Measurements from ENCODE around the gene FRMD1.

Gene FRMD1

GRCh38 chr6:168078943-168079405 is at the start of gene FRMD1:
Gene FRMD1 (minus strand): TSS chr6:168079212. CDS start chr6:168079094, 118 bp downstream.
- TF ChIP-seq, protein P1, sequence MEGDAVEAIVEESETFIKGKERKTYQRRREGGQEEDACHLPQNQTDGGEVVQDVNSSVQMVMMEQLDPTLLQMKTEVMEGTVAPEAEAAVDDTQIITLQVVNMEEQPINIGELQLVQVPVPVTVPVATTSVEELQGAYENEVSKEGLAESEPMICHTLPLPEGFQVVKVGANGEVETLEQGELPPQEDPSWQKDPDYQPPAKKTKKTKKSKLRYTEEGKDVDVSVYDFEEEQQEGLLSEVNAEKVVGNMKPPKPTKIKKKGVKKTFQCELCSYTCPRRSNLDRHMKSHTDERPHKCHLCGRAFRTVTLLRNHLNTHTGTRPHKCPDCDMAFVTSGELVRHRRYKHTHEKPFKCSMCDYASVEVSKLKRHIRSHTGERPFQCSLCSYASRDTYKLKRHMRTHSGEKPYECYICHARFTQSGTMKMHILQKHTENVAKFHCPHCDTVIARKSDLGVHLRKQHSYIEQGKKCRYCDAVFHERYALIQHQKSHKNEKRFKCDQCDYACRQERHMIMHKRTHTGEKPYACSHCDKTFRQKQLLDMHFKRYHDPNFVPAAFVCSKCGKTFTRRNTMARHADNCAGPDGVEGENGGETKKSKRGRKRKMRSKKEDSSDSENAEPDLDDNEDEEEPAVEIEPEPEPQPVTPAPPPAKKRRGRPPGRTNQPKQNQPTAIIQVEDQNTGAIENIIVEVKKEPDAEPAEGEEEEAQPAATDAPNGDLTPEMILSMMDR (IDR thresholded peaks at IDR 0.05; ENCODE audit: extremely low read depth, missing control alignments) = no peak
- DNase-seq (ENCODE audit: low spot score) = no peak

DNA sequence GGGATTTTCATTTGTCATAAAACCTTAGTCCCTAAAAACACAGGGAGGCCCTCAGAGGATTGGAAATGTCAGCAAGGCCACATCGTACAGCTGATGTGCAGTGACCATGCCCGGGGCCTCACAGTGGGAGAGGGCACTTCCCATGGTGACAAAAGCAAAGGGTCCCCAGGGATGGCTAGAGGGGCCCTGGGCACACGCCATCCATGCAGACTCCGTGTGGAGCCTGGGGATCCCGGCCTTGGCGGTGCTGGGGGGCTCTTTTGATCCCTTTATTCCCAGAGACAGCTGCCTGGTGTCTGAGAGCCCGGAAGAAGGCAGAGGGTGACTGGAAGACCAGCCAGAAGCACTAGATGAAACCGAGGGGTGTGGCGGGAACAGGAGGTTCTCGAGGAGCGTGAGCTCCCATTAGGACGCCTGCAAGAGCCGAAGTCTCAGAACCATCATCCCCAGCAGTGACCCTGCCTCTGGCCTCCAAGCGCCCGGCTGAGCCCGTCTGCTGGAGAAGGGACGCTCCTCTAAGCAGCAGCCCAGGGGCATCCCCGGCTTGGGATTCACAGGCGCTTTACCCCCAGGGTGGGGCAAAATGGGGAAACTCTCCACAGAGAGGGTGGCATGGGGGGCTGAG is 49.1 kb upstream of the FRMD1 start:
- TF ChIP-seq, protein P1 (IDR thresholded peaks at IDR 0.05; ENCODE audit: extremely low read depth, missing control alignments) = no peak
- no peak for DNase-seq (ENCODE audit: low spot score)

GRCh38 chr6:168127384-168127868 is 48.4 kb upstream of the FRMD1 start:
- TF ChIP-seq, protein P1 (IDR thresholded peaks at IDR 0.05; ENCODE audit: extremely low read depth, missing control alignments) = no peak
- DNase-seq (ENCODE audit: low spot score) = no peak

DNA sequence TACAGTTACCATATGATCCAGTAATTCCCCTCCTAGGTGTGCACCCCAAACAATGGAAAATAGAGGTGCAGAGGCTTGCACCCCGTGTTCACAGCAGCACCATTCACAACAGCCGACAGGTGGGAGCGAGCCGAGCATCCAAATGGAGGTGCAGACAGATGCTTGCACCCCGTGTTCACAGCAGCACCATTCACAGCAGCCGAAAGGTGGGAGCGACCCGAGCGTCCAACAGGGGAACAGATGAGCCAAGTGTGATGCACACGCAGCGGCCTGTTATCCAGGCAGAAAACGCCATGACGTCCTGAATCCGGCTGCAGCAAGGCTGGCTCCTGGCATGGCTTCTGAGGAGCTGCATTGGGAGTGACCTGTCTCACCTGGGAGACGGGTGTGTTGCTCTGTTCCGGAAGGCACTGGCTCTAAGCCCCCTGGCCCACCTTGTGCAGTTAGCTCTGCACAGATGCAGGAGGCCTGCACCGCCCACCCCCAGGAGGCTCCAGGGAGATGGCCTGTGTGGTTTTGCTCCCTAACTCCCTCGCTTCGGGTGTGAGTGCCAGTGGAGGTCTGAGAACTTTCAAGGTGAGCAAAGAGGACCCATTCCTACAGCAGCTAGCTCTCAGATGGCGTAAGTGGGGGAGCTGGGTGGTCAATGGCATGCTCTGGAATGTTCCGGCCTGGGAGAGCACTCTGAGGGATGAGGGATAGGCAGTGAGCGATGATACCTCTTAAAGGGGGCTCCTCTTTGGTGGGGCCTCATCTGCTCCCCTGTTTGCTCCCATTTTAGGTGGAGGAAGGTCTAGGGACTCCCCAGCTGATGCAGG is 47.8 kb upstream of the FRMD1 start:
- DNase-seq (ENCODE audit: low spot score) = no peak
- TF ChIP-seq, protein P1 (IDR thresholded peaks at IDR 0.05; ENCODE audit: extremely low read depth, missing control alignments) = no peak

- no peak for DNase-seq (ENCODE audit: low spot score)
- TF ChIP-seq, protein P1 (IDR thresholded peaks at IDR 0.05; ENCODE audit: extremely low read depth, missing control alignments) = no peak
Observed at GRCh38 chr6:168125429-168126001, 46.5 kb upstream of the FRMD1 start.

- TF ChIP-seq, protein P1 (IDR thresholded peaks at IDR 0.05; ENCODE audit: extremely low read depth, missing control alignments) = no peak
- no peak for DNase-seq (ENCODE audit: low spot score)
Observed at GRCh38 chr6:168124921-168125320, 45.9 kb upstream of the FRMD1 start.

GRCh38 chr6:168124158-168124557 is 45.1 kb upstream of the FRMD1 start:
- no peak for DNase-seq (ENCODE audit: low spot score)

More at GRCh38 chr6:168124158-168124557, 45.1 kb upstream of the FRMD1 start:
- TF ChIP-seq, protein P1 (IDR thresholded peaks at IDR 0.05; ENCODE audit: extremely low read depth, missing control alignments) = no peak
